MM.1S (cell line): ENCODE data around the gene CRTAC1.

Experiments
- DNase-seq: peaks from one replicate; pipeline ENCODE4 v3.0.0-alpha.2; 2015
- H2AFZ ChIP-seq: fragments of 300-600 bp; sonication (generic); 2 replicates; pipeline ENCODE4 v1.6.0; 2016; ENCODE audit warnings: antibody characterized with exemption, low read length
- H3F3A ChIP-seq: fragments of 300-600 bp; sonication (generic); 2 replicates; pipeline ENCODE4 v1.6.1; 2016; ENCODE audit warnings: mild to moderate bottlenecking, antibody characterized with exemption, low read length, moderate library complexity, mixed read lengths; ENCODE audit not compliant: insufficient read depth
- H3K27ac ChIP-seq: fragments of 300-600 bp; sonication (generic); 2 replicates; pipeline ENCODE4 v1.5.1; 2016; ENCODE audit warnings: mild to moderate bottlenecking, low read length
- H3K27me3 ChIP-seq: fragments of 300-600 bp; sonication (generic); replicated peaks from 2 replicates; pipeline ENCODE4 v1.6.0; 2016; ENCODE audit warnings: low read length; ENCODE audit not compliant: insufficient read depth
- H3K36me3 ChIP-seq: fragments of 300-600 bp; sonication (generic); replicated peaks from 2 replicates; pipeline ENCODE4 v1.6.1; 2016; ENCODE audit warnings: mild to moderate bottlenecking, low read length, mixed read lengths; ENCODE audit not compliant: insufficient read depth
- H3K4me1 ChIP-seq: fragments of 300-600 bp; sonication (generic); 2 replicates; pipeline ENCODE4 v1.6.1; 2016; ENCODE audit warnings: low read length, mixed read lengths
- H3K4me2 ChIP-seq: fragments of 300-600 bp; sonication (generic); 2 replicates; pipeline ENCODE4 v1.6.0; 2016; ENCODE audit warnings: low read depth, low read length
- H3K4me3 ChIP-seq: fragments of 300-600 bp; sonication (generic); 2 replicates; pipeline ENCODE4 v1.5.1; 2016; ENCODE audit warnings: low read length, mixed read lengths
- H3K79me2 ChIP-seq: fragments of 300-600 bp; sonication (generic); 2 replicates; pipeline ENCODE4 v1.6.1; 2016; ENCODE audit warnings: mixed run types, low read length, mixed read lengths
- H3K9ac ChIP-seq: fragments of 300-600 bp; sonication (generic); 2 replicates; pipeline ENCODE4 v1.6.1; 2016; ENCODE audit warnings: low read length, mixed read lengths
- H3K9me2 ChIP-seq: fragments of 300-600 bp; sonication (generic); replicated peaks from 2 replicates; pipeline ENCODE4 v1.6.1; 2016; ENCODE audit warnings: mild to moderate bottlenecking, low read length, mixed read lengths; ENCODE audit not compliant: insufficient read depth
- H3K9me3 ChIP-seq: fragments of 300-600 bp; sonication (generic); replicated peaks from 2 replicates; pipeline ENCODE4 v1.6.1; 2016; ENCODE audit warnings: mild to moderate bottlenecking, low read length, mixed read lengths; ENCODE audit not compliant: insufficient read depth
- H4K20me1 ChIP-seq: fragments of 300-600 bp; sonication (generic); 2 replicates; pipeline ENCODE4 v1.6.1; 2016; ENCODE audit warnings: mild to moderate bottlenecking, low read length, moderate library complexity, mixed read lengths; ENCODE audit not compliant: insufficient read depth
- CTCF ChIP-seq: fragments of 300-600 bp; sonication (generic); IDR thresholded peaks from 2 replicates; pipeline ENCODE4 v1.5.1; 2016; ENCODE audit warnings: antibody characterized with exemption, low read length, mixed read lengths
- EZH2 ChIP-seq: fragments of 300-600 bp; sonication (generic); optimal IDR thresholded peaks from 2 replicates; pipeline ENCODE3; 2017; ENCODE audit warnings: low read depth, mild to moderate bottlenecking, antibody characterized with exemption, low read length, mixed read lengths
- EZH2phosphoT487 ChIP-seq: fragments of 300-600 bp; sonication (generic); IDR thresholded peaks from 2 replicates; pipeline ENCODE4 v1.6.1; 2018; ENCODE audit warnings: antibody characterized with exemption, low read length

The CRTAC1 gene

GRCh38 chr10:97936126-97936525 lies 94.3 kb downstream of the CRTAC1 start:
- Histone ChIP-seq H4K20me1 (no peaks in the 10 kb centered on the region), H3K27ac (no peak overlapping the region), H3K9ac (no peak overlapping the region), H3K27me3 (peaks cover 28% of the 10 kb centered on the region), H3K4me1 (no peaks in the 10 kb centered on the region), H3K4me2 (no peak overlapping the region), H3K9me3 (no peaks in the 10 kb centered on the region), H3K36me3 (no peaks in the 10 kb centered on the region), H3F3A (no peaks in the 10 kb centered on the region), H2AFZ (no peak overlapping the region), H3K79me2 (no peaks in the 10 kb centered on the region), H3K4me3 (no peak overlapping the region), H3K9me2 (no peaks in the 10 kb centered on the region)
- no peak for DNase-seq
- TF ChIP-seq EZH2 (no peak), EZH2phosphoT487 (no peak), CTCF (no peak)

- H3K9me3 ChIP-seq, result no peaks in the 10 kb centered on the region
- no peak overlapping the region for H2AFZ ChIP-seq
- no peaks in the 10 kb centered on the region for H4K20me1 ChIP-seq
- H3K79me2 ChIP-seq, result no peaks in the 10 kb centered on the region
- H3K9ac ChIP-seq, result no peak overlapping the region
- H3K9me2 ChIP-seq, result no peaks in the 10 kb centered on the region
- H3K4me3 ChIP-seq, result no peak overlapping the region
- TF ChIP-seq EZH2phosphoT487 (no peak), EZH2 (no peak), CTCF (no peak)
- H3K27ac ChIP-seq, result no peak overlapping the region
- H3K36me3 ChIP-seq, result no peaks in the 10 kb centered on the region
- H3K27me3 ChIP-seq, result peaks cover 38% of the 10 kb centered on the region
- no peaks in the 10 kb centered on the region for H3K4me1 ChIP-seq
- no peak for DNase-seq
- no peaks in the 10 kb centered on the region for H3F3A ChIP-seq
- H3K4me2 ChIP-seq, result no peak overlapping the region
These were observed 97.4 kb downstream of the CRTAC1 start for GRCh38 chr10:97932932-97933530.

DNA sequence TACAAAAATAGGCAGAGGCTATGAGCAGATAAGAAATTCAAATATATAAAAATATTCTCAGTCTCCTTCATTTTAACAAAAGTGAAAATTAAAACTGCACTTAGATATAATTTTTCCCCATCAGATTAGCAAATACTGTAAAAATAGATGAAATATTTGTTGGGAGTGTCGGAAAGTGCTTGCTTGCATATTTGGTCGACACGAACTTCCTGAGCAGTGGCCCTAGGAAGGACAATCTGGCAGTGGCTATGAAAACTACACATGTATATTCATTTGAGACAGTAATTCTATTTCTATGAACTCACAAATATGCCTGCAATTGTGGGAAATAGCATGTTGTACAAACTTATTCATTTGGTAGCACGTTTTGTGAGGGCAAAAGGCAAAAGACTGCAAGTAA lies 99.4 kb downstream of the CRTAC1 start:
- DNase-seq, result no peak
- H3K27ac ChIP-seq, result no peak overlapping the region
- no peak overlapping the region for H2AFZ ChIP-seq
- H3K9me3 ChIP-seq, result no peaks in the 10 kb centered on the region
- H3K79me2 ChIP-seq, result no peaks in the 10 kb centered on the region
- H3K36me3 ChIP-seq, result no peaks in the 10 kb centered on the region
- H3K9me2 ChIP-seq, result no peaks in the 10 kb centered on the region
- H3K9ac ChIP-seq, result no peak overlapping the region
- no peak overlapping the region for H3K4me2 ChIP-seq
- no peak overlapping the region for H3K4me3 ChIP-seq
- TF ChIP-seq EZH2, result no peak
- TF ChIP-seq EZH2phosphoT487, result no peak
- no peak for TF ChIP-seq CTCF
- no peaks in the 10 kb centered on the region for H3F3A ChIP-seq
- peaks cover 32% of the 10 kb centered on the region for H3K27me3 ChIP-seq
- no peaks in the 10 kb centered on the region for H4K20me1 ChIP-seq
- H3K4me1 ChIP-seq, result no peaks in the 10 kb centered on the region
